Uterus (tissue), 2 donors: ENCODE data around the gene HIPK2.
"Not testable (repeated sequence)": the region's sequence is repeated elsewhere in the genome, so short reads cannot be mapped to it uniquely, and the experiment has no call there.

ENCODE experiments used
- CTCF ChIP-seq, 4 experiments: fragments of 200-600 bp in 2 of 4; fragments of 450-650 bp in 2 of 4; sonication (generic) in 2 of 4; IDR thresholded peaks; one replicate each; pipeline ENCODE4 v1.5.1; 2016 to 2019; ENCODE audit warnings: antibody characterized with exemption in 4 of 4, mild to moderate bottlenecking in 2 of 4, moderate library complexity in 1 of 4
- POLR2A ChIP-seq, 2 donors: fragments of 450-650 bp; IDR thresholded peaks; one replicate each; pipeline ENCODE4 v1.6.1; 2016; ENCODE audit warnings: antibody characterized with exemption in 2 of 2, mild to moderate bottlenecking in 1 of 2, moderate library complexity in 1 of 2

- TF ChIP-seq CTCF, POLR2A (IDR thresholded peaks at IDR 0.05): not testable (repeated sequence)
These were observed 223.7 kb downstream of the HIPK2 start for GRCh38 chr7:139553991-139554700.
